OCI-LY7 (cell line): ENCODE measurements around the gene AUTS2. TPM values are rescaled to one million over a fixed set of nuclear protein-coding genes. Genes with fewer than 3 reads are reported as not detected.

Source experiments
- BruUV-seq: library from RNA; stranded (reverse); fragments of 400-500 nt; replicated peaks from 2 replicates; lab custom pipeline; 2021; lab: Mats Ljungman, UMichigan
- CTCF ChIA-PET: fragments of 300-600 bp; sonication (Branson Sonifier 250); formaldehyde crosslinking; loops from one replicate; lab custom pipeline; 2022; ENCODE audit warnings: antibody characterized with exemption; ENCODE audit not compliant: unreplicated experiment; lab: Charles Lee
- POLR2A ChIA-PET: fragments of 300-600 bp; sonication (Branson Sonifier 250); formaldehyde crosslinking; loops from one replicate; lab custom pipeline; 2022; ENCODE audit warnings: antibody characterized with exemption; lab: Charles Lee
- DNase-seq: peaks from one replicate; pipeline ENCODE4 v3.0.0-alpha.2; 2015; ENCODE audit warnings: low spot score
- H2AFZ ChIP-seq: fragments of 200-600 bp; sonication (generic), shearing (Covaris generic); 2 replicates; pipeline ENCODE4 v1.6.1; 2014; ENCODE audit warnings: mild to moderate bottlenecking, antibody characterized with exemption, low read length, moderate library complexity
- H3K27ac ChIP-seq: fragments of 200-600 bp; sonication (generic); 2 replicates; pipeline ENCODE4 v1.5.1; 2014; ENCODE audit warnings: mixed run types, low read depth, mild to moderate bottlenecking, moderate library complexity, low read length, inconsistent platforms; ENCODE audit not compliant: poor library complexity, severe bottlenecking
- H3K36me3 ChIP-seq: fragments of 200-600 bp; sonication (generic); 2 replicates; pipeline ENCODE4 v1.6.1; 2014; ENCODE audit warnings: mild to moderate bottlenecking, antibody characterized with exemption, low read length, moderate library complexity, mixed read lengths; ENCODE audit not compliant: insufficient read depth
- H3K4me1 ChIP-seq: fragments of 200-600 bp; sonication (generic); 2 replicates; pipeline ENCODE4 v1.5.1; 2014; ENCODE audit warnings: mild to moderate bottlenecking, low read length; ENCODE audit not compliant: insufficient read depth, poor library complexity, severe bottlenecking
- H3K4me2 ChIP-seq: fragments of 200-600 bp; sonication (generic); 2 replicates; pipeline ENCODE4 v1.6.1; 2014; ENCODE audit warnings: mild to moderate bottlenecking, low read length
- H3K4me3 ChIP-seq: fragments of 200-600 bp; sonication (generic); 2 replicates; pipeline ENCODE4 v1.5.1; 2014; ENCODE audit warnings: mild to moderate bottlenecking, low read depth, low read length; ENCODE audit not compliant: poor library complexity, severe bottlenecking
- H3K79me2 ChIP-seq: fragments of 200-600 bp; sonication (generic); 2 replicates; pipeline ENCODE4 v1.6.1; 2016; ENCODE audit warnings: low read depth, mild to moderate bottlenecking, low read length, moderate library complexity, mixed read lengths; ENCODE audit not compliant: insufficient read depth
- H3K9me2 ChIP-seq: fragments of 200-600 bp; sonication (generic); 2 replicates; pipeline ENCODE4 v1.6.1; 2016; ENCODE audit warnings: mild to moderate bottlenecking, low read length, mixed read lengths; ENCODE audit not compliant: insufficient read depth
- H3K9me3 ChIP-seq: fragments of 200-600 bp; sonication (generic); 2 replicates; pipeline ENCODE4 v1.6.1; 2014; ENCODE audit warnings: mild to moderate bottlenecking, mixed run types, low read length, mixed read lengths
- H4K20me1 ChIP-seq: fragments of 200-600 bp; sonication (generic); 2 replicates; pipeline ENCODE4 v1.6.1; 2014; ENCODE audit warnings: mild to moderate bottlenecking, antibody characterized with exemption, low read length, moderate library complexity, mixed read lengths; ENCODE audit not compliant: insufficient read depth
- EZH2phosphoT487 ChIP-seq: fragments of 200-600 bp; sonication (generic); IDR thresholded peaks from 2 replicates; pipeline ENCODE4 v1.6.1; 2018; ENCODE audit warnings: low read depth, borderline replicate concordance, mild to moderate bottlenecking, mixed run types, antibody characterized with exemption, low read length, moderate library complexity, mixed read lengths
- intact Hi-C: fragments of 100-400 bp; cut with micrococcal nuclease; formaldehyde crosslinking; loops from one replicate; pipeline ENCODE4 v1.10.0; 2022; ENCODE audit not compliant: unreplicated experiment
- total RNA-seq, 2 experiments: library from RNA; depleted of rRNA in 1 of 2; stranded (reverse); fragments of >200 nt in 1 of 2; shearing (Covaris generic) in 1 of 2; gene quantifications; 2 replicates each; pipeline ENCODE4 v1.2.3, GENCODE V29; 2014 to 2022
- TF ChIP-seq, protein P1 (sequence below): fragments of 200-600 bp; sonication (generic); conservative IDR thresholded peaks from 2 replicates; pipeline ENCODE4 v1.5.1; 2014; ENCODE audit warnings: mild to moderate bottlenecking, antibody characterized with exemption, low read length, moderate library complexity, mixed read lengths

Gene AUTS2
- total RNA-seq, 2 experiments from 2014 or later: 37.9 to 78.5 TPM

DNA sequence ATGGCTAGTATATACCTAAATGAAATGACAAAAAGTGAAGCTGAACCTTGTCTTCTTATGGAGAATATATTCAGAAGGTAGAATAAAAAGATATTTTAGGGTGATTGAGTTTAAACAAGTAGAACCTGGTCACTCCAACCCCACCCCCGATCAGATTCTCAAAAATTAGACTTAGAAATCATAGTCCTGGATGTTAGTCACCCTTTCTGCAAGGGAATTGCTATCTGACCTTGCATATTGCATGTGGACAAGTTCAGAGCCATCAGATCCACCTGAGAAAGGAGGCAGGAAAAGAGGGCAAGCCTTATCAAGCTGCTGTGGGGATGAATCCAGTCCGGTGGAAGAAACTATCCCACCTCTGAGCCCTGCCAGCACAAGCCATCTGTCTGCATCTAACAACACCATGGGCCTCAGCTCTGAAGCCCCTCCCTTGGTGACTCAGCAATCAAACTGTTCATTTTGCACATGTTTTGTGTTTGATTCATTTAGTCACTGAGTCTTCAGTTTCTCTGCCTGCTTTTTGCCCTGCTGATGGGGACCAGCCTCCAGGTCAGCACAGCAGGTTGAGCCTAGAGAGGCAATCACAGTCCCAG, 727.3 kb downstream of the AUTS2 start:
- POLR2A ChIA-PET: no interaction called here
- CTCF ChIA-PET: no interaction called here
- Histone ChIP-seq H3K9me3 (no peaks in the 10 kb centered on the region), H3K4me1 (no peaks in the 10 kb centered on the region), H2AFZ (no peak overlapping the region), H4K20me1 (no peaks in the 10 kb centered on the region), H3K4me3 (no peak overlapping the region), H3K27ac (no peak overlapping the region), H3K36me3 (no peaks in the 10 kb centered on the region), H3K4me2 (no peak overlapping the region), H3K9me2 (no peaks in the 10 kb centered on the region), H3K79me2 (no peaks in the 10 kb centered on the region)
- intact Hi-C loops: no loop called here
- TF ChIP-seq, protein P1, sequence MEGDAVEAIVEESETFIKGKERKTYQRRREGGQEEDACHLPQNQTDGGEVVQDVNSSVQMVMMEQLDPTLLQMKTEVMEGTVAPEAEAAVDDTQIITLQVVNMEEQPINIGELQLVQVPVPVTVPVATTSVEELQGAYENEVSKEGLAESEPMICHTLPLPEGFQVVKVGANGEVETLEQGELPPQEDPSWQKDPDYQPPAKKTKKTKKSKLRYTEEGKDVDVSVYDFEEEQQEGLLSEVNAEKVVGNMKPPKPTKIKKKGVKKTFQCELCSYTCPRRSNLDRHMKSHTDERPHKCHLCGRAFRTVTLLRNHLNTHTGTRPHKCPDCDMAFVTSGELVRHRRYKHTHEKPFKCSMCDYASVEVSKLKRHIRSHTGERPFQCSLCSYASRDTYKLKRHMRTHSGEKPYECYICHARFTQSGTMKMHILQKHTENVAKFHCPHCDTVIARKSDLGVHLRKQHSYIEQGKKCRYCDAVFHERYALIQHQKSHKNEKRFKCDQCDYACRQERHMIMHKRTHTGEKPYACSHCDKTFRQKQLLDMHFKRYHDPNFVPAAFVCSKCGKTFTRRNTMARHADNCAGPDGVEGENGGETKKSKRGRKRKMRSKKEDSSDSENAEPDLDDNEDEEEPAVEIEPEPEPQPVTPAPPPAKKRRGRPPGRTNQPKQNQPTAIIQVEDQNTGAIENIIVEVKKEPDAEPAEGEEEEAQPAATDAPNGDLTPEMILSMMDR: no peak
- TF ChIP-seq EZH2phosphoT487: no peak
- no TSS peak for BruUV-seq
- no peak for DNase-seq

- Histone ChIP-seq H3K27ac (no peak overlapping the region), H3K4me1 (no peaks in the 10 kb centered on the region), H4K20me1 (no peaks in the 10 kb centered on the region), H3K79me2 (no peaks in the 10 kb centered on the region), H3K4me3 (no peak overlapping the region), H2AFZ (no peak overlapping the region), H3K36me3 (no peaks in the 10 kb centered on the region), H3K4me2 (no peak overlapping the region), H3K9me3 (no peaks in the 10 kb centered on the region), H3K9me2 (no peaks in the 10 kb centered on the region)
- DNase-seq: no peak
- TF ChIP-seq EZH2phosphoT487: no peak
- TF ChIP-seq, protein P1: no peak
- BruUV-seq: no TSS peak
- ChIA-PET POLR2A (interaction anchor here (0.5 to 1.4 kb wide), 2 partner anchors 32 to 1709 kb away, joined by 5 read pairs; no protein-coding TSS in a partner anchor), CTCF (no interaction called here)
- intact Hi-C loops: no loop called here
Observed at GRCh38 chr7:70334295-70334694, 736.0 kb downstream of the AUTS2 start.

DNA sequence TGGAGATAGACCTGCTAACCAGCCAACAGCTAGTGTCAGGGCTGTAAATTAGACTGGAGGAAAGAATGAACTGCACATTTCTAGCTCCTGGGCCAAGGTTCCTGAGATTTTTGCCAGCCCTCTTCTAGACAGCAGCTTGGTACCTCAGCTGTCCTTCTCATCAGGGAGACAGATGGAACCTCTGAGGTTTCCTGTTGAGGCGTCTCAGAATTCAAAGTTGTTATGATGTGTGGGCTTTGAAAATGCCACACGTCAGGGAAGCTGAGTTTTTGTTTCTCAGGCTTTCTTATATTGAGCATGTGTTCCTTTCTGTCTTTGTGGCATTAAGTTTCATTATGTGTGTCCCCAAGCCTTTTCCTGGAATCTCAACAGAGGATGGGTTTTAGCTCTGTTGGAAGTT, 736.6 kb downstream of the AUTS2 start:
- no TSS peak for BruUV-seq
- DNase-seq: no peak
- no peaks in the 10 kb centered on the region for H3K36me3 ChIP-seq

More for the DNA sequence above, 736.6 kb downstream of the AUTS2 start:
- no peak overlapping the region for H2AFZ ChIP-seq
- no peaks in the 10 kb centered on the region for H3K9me2 ChIP-seq
- no peaks in the 10 kb centered on the region for H3K9me3 ChIP-seq
- ChIA-PET POLR2A (interaction anchor here (0.6 to 1.4 kb wide), 2 partner anchors 25 to 33 kb away, joined by 3 to 5 read pairs; no protein-coding TSS in a partner anchor), CTCF (no interaction called here)
- intact Hi-C loops: no loop called here
- no peaks in the 10 kb centered on the region for H4K20me1 ChIP-seq
- H3K4me1 ChIP-seq: no peaks in the 10 kb centered on the region
- no peak for TF ChIP-seq EZH2phosphoT487
- TF ChIP-seq, protein P1: no peak
- H3K4me2 ChIP-seq: no peak overlapping the region
- no peak overlapping the region for H3K27ac ChIP-seq
- H3K79me2 ChIP-seq: no peaks in the 10 kb centered on the region
- no peak overlapping the region for H3K4me3 ChIP-seq
